H1 (cell line): ENCODE results near the gene PCIF1. TPM values are rescaled to one million over a fixed set of nuclear protein-coding genes. Genes with fewer than 3 reads are reported as not detected.

ENCODE experiments used
- CTCF ChIA-PET: fragments of 300-600 bp; sonication (Branson Sonifier 250); formaldehyde crosslinking; loops from one replicate; lab custom pipeline; 2021; ENCODE audit not compliant: partially characterized antibody; lab: Charles Lee
- POLR2A ChIA-PET: fragments of 300-600 bp; sonication (Branson Sonifier 250); formaldehyde crosslinking; loops from one replicate; lab custom pipeline; 2021; ENCODE audit warnings: inconsistent platforms; ENCODE audit not compliant: partially characterized antibody; lab: Charles Lee
- DNase-seq, 2 experiments: peaks; one replicate each; pipeline versions ENCODE4 v3.0.0 to v3.0.0-alpha.2; 2010 to 2022; ENCODE audit warnings: low spot score in 2 of 2, low read depth in 1 of 2, mixed read lengths in 1 of 2
- FAIRE-seq: peaks from 2 replicates; lab custom pipeline; 2011; peaks lifted over from hg19 to GRCh38; lab: Jason Lieb, UNC
- H2AFZ ChIP-seq: 2 replicates; pipeline ENCODE4 v1.8.1; 2012; ENCODE audit warnings: low read length, inconsistent platforms
- H2AK5ac ChIP-seq: 2 replicates; pipeline ENCODE4 v1.6.1; 2013; ENCODE audit warnings: low read depth, low read length
- H2BK120ac ChIP-seq: replicated peaks from 2 replicates; pipeline ENCODE3; 2013; ENCODE audit warnings: low read depth, low read length, inconsistent platforms
- H2BK12ac ChIP-seq: 2 replicates; pipeline ENCODE4 v1.6.1; 2013; ENCODE audit warnings: low read depth, low read length
- H2BK15ac ChIP-seq: 2 replicates; pipeline ENCODE4 v1.6.1; 2013; ENCODE audit warnings: low read length
- H2BK20ac ChIP-seq: 2 replicates; pipeline ENCODE4 v1.6.1; 2013; ENCODE audit warnings: low read length
- H2BK5ac ChIP-seq: 2 replicates; pipeline ENCODE4 v1.6.1; 2013; ENCODE audit warnings: low read depth, low read length
- H3K14ac ChIP-seq: 2 replicates; pipeline ENCODE4 v1.6.1; 2013; ENCODE audit warnings: inconsistent platforms; ENCODE audit not compliant: insufficient read length
- H3K18ac ChIP-seq: 2 replicates; pipeline ENCODE4 v1.6.1; 2013; ENCODE audit warnings: low read length; ENCODE audit errors: extremely low read depth
- H3K23ac ChIP-seq: 2 replicates; pipeline ENCODE4 v1.6.1; 2013; ENCODE audit warnings: inconsistent platforms; ENCODE audit not compliant: insufficient read length
- H3K23me2 ChIP-seq: 2 replicates; pipeline ENCODE4 v1.6.1; 2013; ENCODE audit warnings: low read depth, low read length
- H3K27ac ChIP-seq: 2 replicates; pipeline ENCODE4 v1.6.1; 2011; ENCODE audit warnings: low read depth, low read length, inconsistent platforms
- H3K27me3 ChIP-seq, 4 experiments: replicated peaks in 1 of 4; 1 replicate in 1 of 4; 2 replicates in 3 of 4; pipeline versions ENCODE4 v1.6.1 to v1.8.1; 2011 to 2013; ENCODE audit warnings: low read length in 3 of 4, mild to moderate bottlenecking in 3 of 4, inconsistent platforms in 2 of 4, mixed read lengths in 2 of 4, moderate library complexity in 1 of 4; ENCODE audit not compliant: control insufficient read depth in 3 of 4, insufficient read depth in 3 of 4; ENCODE audit errors: extremely low read depth in 1 of 4
- H3K36me3 ChIP-seq, 4 experiments: 2 replicates each; pipeline versions ENCODE4 v1.6.1 to v1.8.1; 2011 to 2013; ENCODE audit warnings: mild to moderate bottlenecking in 4 of 4, low read length in 3 of 4, moderate library complexity in 2 of 4, control low read depth in 1 of 4, inconsistent platforms in 1 of 4; ENCODE audit not compliant: insufficient read depth in 4 of 4, control insufficient read depth in 2 of 4
- H3K4ac ChIP-seq: replicated peaks from 2 replicates; pipeline ENCODE3; 2013; ENCODE audit warnings: low read length, low read depth, mixed read lengths, inconsistent platforms; ENCODE audit not compliant: insufficient read length
- H3K4me1 ChIP-seq, 4 experiments: replicated peaks in 1 of 4; 1 replicate in 1 of 4; 2 replicates in 3 of 4; pipeline versions ENCODE4 v1.6.1 to v1.8.1; 2011 to 2013; ENCODE audit warnings: low read length in 3 of 4, inconsistent platforms in 2 of 4, mixed read lengths in 1 of 4; ENCODE audit not compliant: insufficient read depth in 4 of 4, control insufficient read depth in 3 of 4
- H3K4me2 ChIP-seq, 2 experiments: 2 replicates each; pipeline versions ENCODE4 v1.6.1 to v1.8.1; 2011 to 2013; ENCODE audit warnings: low read depth in 2 of 2, low read length in 2 of 2, control low read depth in 1 of 2, inconsistent platforms in 1 of 2, mild to moderate bottlenecking in 1 of 2; ENCODE audit not compliant: insufficient read depth in 1 of 2
- H3K4me3 ChIP-seq, 4 experiments: fragments of 200-600, 300-600 bp in 1 of 4; sonication (generic), shearing (Covaris generic), sonication (Bioruptor Twin) in 1 of 4; 2 replicates each; pipeline versions ENCODE4 v1.5.1 to v1.8.1; 2011 to 2016; ENCODE audit warnings: low read length in 4 of 4, low read depth in 3 of 4, control low read depth in 2 of 4, inconsistent platforms in 2 of 4, mild to moderate bottlenecking in 2 of 4, mixed read lengths in 1 of 4, moderate library complexity in 1 of 4; ENCODE audit not compliant: insufficient read depth in 2 of 4; ENCODE audit errors: extremely low read depth in 1 of 4
- H3K56ac ChIP-seq: replicated peaks from 2 replicates; pipeline ENCODE3; 2013; ENCODE audit warnings: low read depth, mild to moderate bottlenecking, mixed read lengths, low read length, inconsistent platforms; ENCODE audit not compliant: insufficient read length
- H3K79me1 ChIP-seq: 2 replicates; pipeline ENCODE4 v1.6.1; 2013; ENCODE audit warnings: low read depth, low read length, control low read depth
- H3K79me2 ChIP-seq, 2 experiments: 2 replicates each; pipeline versions ENCODE4 v1.6.1 to v1.8.1; 2012 to 2013; ENCODE audit warnings: low read length in 2 of 2, mild to moderate bottlenecking in 2 of 2, inconsistent platforms in 1 of 2; ENCODE audit not compliant: insufficient read depth in 2 of 2, control insufficient read depth in 1 of 2
- H3K9ac ChIP-seq, 4 experiments: replicated peaks in 1 of 4; 1 replicate in 1 of 4; 2 replicates in 3 of 4; pipeline versions ENCODE4 v1.6.1 to v1.8.1; 2011 to 2013; ENCODE audit warnings: low read depth in 3 of 4, low read length in 3 of 4, control low read depth in 2 of 4, mild to moderate bottlenecking in 2 of 4, moderate library complexity in 2 of 4, inconsistent platforms in 1 of 4; ENCODE audit errors: extremely low read depth in 1 of 4
- H3K9me3 ChIP-seq, 2 experiments: 2 replicates each; pipeline versions ENCODE4 v1.6.1 to v1.8.1; 2012 to 2013; ENCODE audit warnings: mild to moderate bottlenecking in 2 of 2, moderate library complexity in 2 of 2, control low read depth in 1 of 2, inconsistent platforms in 1 of 2, low read depth in 1 of 2, low read length in 1 of 2, mixed read lengths in 1 of 2; ENCODE audit not compliant: insufficient read depth in 2 of 2
- H4K20me1 ChIP-seq, 2 experiments: replicated peaks in 1 of 2; 2 replicates each; pipeline versions ENCODE3 to v1.8.1; 2011 to 2013; ENCODE audit warnings: inconsistent platforms in 2 of 2, low read length in 2 of 2, mild to moderate bottlenecking in 1 of 2; ENCODE audit not compliant: insufficient read depth in 2 of 2, control insufficient read depth in 1 of 2
- H4K5ac ChIP-seq: 2 replicates; pipeline ENCODE4 v1.6.1; 2013; ENCODE audit warnings: low read length, low read depth, mixed read lengths, inconsistent platforms; ENCODE audit not compliant: insufficient read length
- H4K8ac ChIP-seq: 2 replicates; pipeline ENCODE4 v1.8.0; 2013; ENCODE audit warnings: mild to moderate bottlenecking, moderate library complexity, low read length, inconsistent platforms; ENCODE audit not compliant: insufficient read depth; ENCODE audit errors: extremely low read depth
- H4K91ac ChIP-seq: replicated peaks from 2 replicates; pipeline ENCODE3; 2013; ENCODE audit warnings: low read length, mixed read lengths, inconsistent platforms; ENCODE audit not compliant: insufficient read length
- TCF12 ChIP-seq: IDR thresholded peaks from 2 replicates; pipeline ENCODE4 v1.6.1; 2011; ENCODE audit warnings: low read depth, mild to moderate bottlenecking, low read length
- WGBS, 2 experiments: shearing (Covaris generic) in 1 of 2; methylation state at CpG; one replicate each; pipeline versions ENCODE4 v1.1.6 to v1.1.7; 2013 to 2015; ENCODE audit warnings: low lambda C conversion rate in 2 of 2, mixed read lengths in 2 of 2, inconsistent platforms in 1 of 2, low coverage in 1 of 2, missing lambda C conversion rate in 1 of 2; ENCODE audit not compliant: insufficient replicate concordance in 2 of 2, insufficient coverage in 1 of 2, insufficient read length in 1 of 2; ENCODE audit errors: extremely low coverage in 1 of 2, missing lambda C conversion rate in 1 of 2; 5-methylcytosine and 5-hydroxymethylcytosine counted together
- polyA plus RNA-seq, 7 experiments: library from polyadenylated mRNA; depleted of rRNA in 3 of 7; stranded (reverse) in 5 of 7; unstranded in 2 of 7; fragments of >200 nt in 5 of 7; fragments of 200-250 nt in 2 of 7; gene quantifications; 1 replicate in 5 of 7; 2 replicates in 1 of 7; 4 replicates in 1 of 7; pipeline versions ENCODE4 v1.2.1 to v1.2.3, GENCODE V29; 2011 to 2013; ENCODE audit warnings: missing spikeins in 2 of 7, mixed read lengths in 2 of 7
- total RNA-seq: library from RNA; stranded (reverse); fragmentation: NEBNext Ultra II Directional; extraction: Animal tissue kit (Norgen Biotek cat#: 25700); gene quantifications from 2 replicates; pipeline ENCODE4 v1.2.1, GENCODE V29; 2021
- TF ChIP-seq, protein P1 (sequence below): IDR thresholded peaks from 2 replicates; pipeline ENCODE4 v1.6.1; 2012; ENCODE audit warnings: inconsistent platforms

Gene PCIF1
- total and polyA plus RNA-seq, 2 of the 8 experiments (the other 6 are each of a cell fraction or from before 2014, with no cell fraction given) = 30.3 to 30.6 TPM

DNA sequence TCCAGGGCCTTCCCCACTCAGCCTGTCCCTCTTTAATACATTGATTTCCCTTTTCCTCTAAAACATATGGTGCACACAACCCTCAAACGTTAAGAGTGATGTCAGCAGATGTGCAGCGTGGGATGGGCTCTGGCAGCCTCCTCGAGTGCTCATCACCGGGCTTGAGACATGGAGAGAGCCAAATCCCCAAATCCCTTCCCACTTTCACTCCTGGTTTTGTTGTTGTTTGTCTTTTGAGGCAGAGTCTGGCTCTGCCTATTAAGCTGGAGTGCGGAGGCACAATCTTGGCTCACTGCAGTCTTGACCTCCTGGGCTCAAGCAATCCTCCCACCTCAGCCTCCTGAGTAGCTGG is 16.7 kb upstream of the PCIF1 start:
- TF ChIP-seq, protein P1, sequence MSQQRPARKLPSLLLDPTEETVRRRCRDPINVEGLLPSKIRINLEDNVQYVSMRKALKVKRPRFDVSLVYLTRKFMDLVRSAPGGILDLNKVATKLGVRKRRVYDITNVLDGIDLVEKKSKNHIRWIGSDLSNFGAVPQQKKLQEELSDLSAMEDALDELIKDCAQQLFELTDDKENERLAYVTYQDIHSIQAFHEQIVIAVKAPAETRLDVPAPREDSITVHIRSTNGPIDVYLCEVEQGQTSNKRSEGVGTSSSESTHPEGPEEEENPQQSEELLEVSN = no peak
- no peak for TF ChIP-seq TCF12
- Histone ChIP-seq H2AK5ac (no peak overlapping the region), H3K14ac (no peak overlapping the region), H2BK12ac (no peak overlapping the region), H3K4me3 (no peak overlapping the region), H3K79me2 (no peaks in the 10 kb centered on the region), H3K27ac (no peak overlapping the region), H2AFZ (no peak overlapping the region), H4K91ac (no peak overlapping the region), H3K18ac (no peak overlapping the region), H3K4ac (no peak overlapping the region), H2BK20ac (no peak overlapping the region), H2BK120ac (no peak overlapping the region), H3K27me3 (no peaks in the 10 kb centered on the region), H3K23ac (no peak overlapping the region), H3K9me3 (no peaks in the 10 kb centered on the region), H3K4me1 (peaks cover 0 to 3% (median 0%) of the 10 kb centered on the region in 4 experiments; a peak in 1 of 7 replicates), H4K20me1 (no peaks in the 10 kb centered on the region), H2BK5ac (no peak overlapping the region), H3K9ac (no peak overlapping the region), H3K56ac (no peak overlapping the region), H3K79me1 (no peaks in the 10 kb centered on the region), H2BK15ac (no peak overlapping the region), H3K23me2 (no peaks in the 10 kb centered on the region), H3K4me2 (no peak overlapping the region), H4K5ac (no peak overlapping the region), H4K8ac (no peak overlapping the region), H3K36me3 (no peaks in the 10 kb centered on the region)
- DNase-seq (no peak), FAIRE-seq (no peak)
- ChIA-PET CTCF (interaction anchor here (1.1 kb wide), 1 partner anchor 16 kb away, joined by 4 read pairs; no protein-coding TSS in a partner anchor), POLR2A (interaction anchor here (1.0 to 11.8 kb wide), 4 partner anchors 9 to 16 kb away, joined by 3 to 165 read pairs (median 5); partner anchors contain the start of gene PCIF1)
- 94% methylated on average over 5 of the region's 5 CpGs; no CpG with 5 or more reads in 1 of the 2 experiments for WGBS, 2 experiments
